Astrocyte (in vitro differentiated cells and primary cell): ENCODE measurements around the gene CRISPLD2.

Experiments
- CTCF ChIP-seq: IDR thresholded peaks from 2 replicates; pipeline ENCODE4 v1.5.1; 2011; ENCODE audit warnings: low read depth, mild to moderate bottlenecking, inconsistent platforms, low read length, moderate library complexity; ENCODE audit not compliant: insufficient read depth
- EZH2 ChIP-seq: IDR thresholded peaks from 2 replicates; pipeline ENCODE4 v1.6.1; 2012; ENCODE audit warnings: mild to moderate bottlenecking, low read length, inconsistent platforms; ENCODE audit not compliant: insufficient read depth

GRCh38 chr16:84842516-84843148, 22.8 kb downstream of the CRISPLD2 start:
- no peak for TF ChIP-seq EZH2
- TF ChIP-seq CTCF, result no peak
